GM15510 (cell line): Measurements from ENCODE around the gene CHST8.

ENCODE experiments used
- POLR2A ChIP-seq: IDR thresholded peaks from 3 replicates; pipeline ENCODE4 v1.6.1; 2011; ENCODE audit warnings: borderline replicate concordance; ENCODE audit not compliant: insufficient read length; ENCODE audit errors: extremely low read depth

The CHST8 gene

GRCh38 chr19:33686262-33686661 is 64.5 kb downstream of the CHST8 start:
- TF ChIP-seq POLR2A, result no peak

GRCh38 chr19:33686687-33687480 is 65.1 kb downstream of the CHST8 start:
- TF ChIP-seq POLR2A, result no peak

- TF ChIP-seq POLR2A, result no peak
Measured at GRCh38 chr19:33687481-33688170, 65.9 kb downstream of the CHST8 start.

- no peak for TF ChIP-seq POLR2A
Measured at GRCh38 chr19:33688171-33688992, 66.6 kb downstream of the CHST8 start.

GRCh38 chr19:33689138-33689746 is 67.5 kb downstream of the CHST8 start:
- no peak for TF ChIP-seq POLR2A

- no peak for TF ChIP-seq POLR2A
Measured at GRCh38 chr19:33689868-33690267, 68.1 kb downstream of the CHST8 start.

- TF ChIP-seq POLR2A, result no peak
Measured at GRCh38 chr19:33690378-33691029, 68.8 kb downstream of the CHST8 start.

GRCh38 chr19:33691030-33691427 is 69.3 kb downstream of the CHST8 start:
- TF ChIP-seq POLR2A, result no peak

- TF ChIP-seq POLR2A, result no peak
Measured at GRCh38 chr19:33691736-33692135, 70.0 kb downstream of the CHST8 start.

GRCh38 chr19:33693678-33694077 is 71.9 kb downstream of the CHST8 start:
- no peak for TF ChIP-seq POLR2A

GRCh38 chr19:33697766-33698165 is 76.0 kb downstream of the CHST8 start:
- TF ChIP-seq POLR2A, result no peak

GRCh38 chr19:33698576-33699435 is 77.1 kb downstream of the CHST8 start:
- TF ChIP-seq POLR2A, result no peak

GRCh38 chr19:33699754-33700407 is 78.1 kb downstream of the CHST8 start:
- TF ChIP-seq POLR2A, result no peak

GRCh38 chr19:33700408-33701013 is 78.8 kb downstream of the CHST8 start:
- no peak for TF ChIP-seq POLR2A
